Caco-2 (cell line): Measurements from ENCODE around the gene TAL2. TPM values are rescaled to one million over a fixed set of nuclear protein-coding genes. Genes with fewer than 3 reads are reported as not detected.

Source experiments
- BruUV-seq: library from RNA; stranded (reverse); fragments of 400-500 nt; replicated peaks from 2 replicates; lab custom pipeline; 2021; lab: Mats Ljungman, UMichigan
- CTCF ChIA-PET: fragments of 300-600 bp; sonication (Branson Sonifier 250); formaldehyde crosslinking; loops from one replicate; lab custom pipeline; 2022; ENCODE audit warnings: antibody characterized with exemption; lab: Charles Lee
- POLR2A ChIA-PET: fragments of 300-600 bp; sonication (Branson Sonifier 250); formaldehyde crosslinking; loops from one replicate; lab custom pipeline; 2022; ENCODE audit warnings: antibody characterized with exemption; lab: Charles Lee
- DNase-seq, 2 experiments: peaks; one replicate each; pipeline versions ENCODE4 v3.0.0 to v3.0.0-alpha.2; 2020 to 2022
- H3K27me3 ChIP-seq: replicated peaks from 2 replicates; pipeline ENCODE4 v1.6.0; 2011; ENCODE audit warnings: low read length; ENCODE audit not compliant: control insufficient read depth, insufficient read depth
- H3K36me3 ChIP-seq: 2 replicates; pipeline ENCODE4 v1.5.1; 2011; ENCODE audit warnings: low read length; ENCODE audit not compliant: control insufficient read depth, insufficient read depth
- H3K4me1 ChIP-seq: fragments of 250-450 bp; sonication (Bioruptor Pico); 2 replicates; pipeline ENCODE4 v1.5.1; 2020; ENCODE audit warnings: mild to moderate bottlenecking
- H3K4me3 ChIP-seq: 2 replicates; pipeline ENCODE4 v1.5.1; 2011; ENCODE audit warnings: low read depth, mild to moderate bottlenecking, control low read depth, low read length
- H3K9me3 ChIP-seq: fragments of 250-450 bp; sonication (Bioruptor Pico); 2 replicates; pipeline ENCODE4 v1.5.1; 2020; ENCODE audit warnings: mild to moderate bottlenecking, moderate library complexity
- H3K27ac Mint-ChIP-seq: one replicate; pipeline ENCODE4 v1.8.0; 2022; ENCODE audit warnings: mixed read lengths; ENCODE audit not compliant: unreplicated experiment
- H3K27me3 Mint-ChIP-seq: one replicate; pipeline ENCODE4 v1.8.0; 2022; ENCODE audit warnings: mixed read lengths; ENCODE audit not compliant: insufficient read depth, unreplicated experiment
- H3K36me3 Mint-ChIP-seq: one replicate; pipeline ENCODE4 v1.8.0; 2022; ENCODE audit warnings: mild to moderate bottlenecking, mixed read lengths; ENCODE audit not compliant: insufficient read depth, unreplicated experiment
- H3K4me1 Mint-ChIP-seq: one replicate; pipeline ENCODE4 v1.8.0; 2022; ENCODE audit warnings: low read depth, mixed read lengths; ENCODE audit not compliant: unreplicated experiment
- H3K4me3 Mint-ChIP-seq: one replicate; pipeline ENCODE4 v1.8.0; 2022; ENCODE audit warnings: mild to moderate bottlenecking, moderate library complexity, mixed read lengths; ENCODE audit not compliant: unreplicated experiment
- H3K9me3 Mint-ChIP-seq: one replicate; pipeline ENCODE4 v1.8.0; 2022; ENCODE audit warnings: mixed read lengths; ENCODE audit not compliant: unreplicated experiment
- intact Hi-C: fragments of 100-400 bp; cut with micrococcal nuclease; formaldehyde crosslinking; loops from one replicate; pipeline ENCODE4 v1.10.0; 2022; ENCODE audit not compliant: unreplicated experiment
- total RNA-seq: library from RNA; stranded (reverse); gene quantifications from 2 replicates; pipeline ENCODE4 v1.2.3, GENCODE V29; 2022
- TF ChIP-seq, protein P1 (sequence below), 2 experiments: fragments of 200-600 bp in 1 of 2; IDR thresholded peaks; 1 replicate in 1 of 2; 2 replicates in 1 of 2; pipeline versions ENCODE4 v1.5.1 to v1.8.0; 2011 to 2022; ENCODE audit warnings: antibody characterized with exemption in 1 of 2, control low read depth in 1 of 2, inconsistent platforms in 1 of 2, low read depth in 1 of 2, low read length in 1 of 2, mild to moderate bottlenecking in 1 of 2, moderate library complexity in 1 of 2; ENCODE audit not compliant: insufficient read depth in 1 of 2, severe bottlenecking in 1 of 2, unreplicated experiment in 1 of 2

Gene TAL2
- total RNA-seq, 1 experiment from 2014 or later, result 1.00 TPM

DNA sequence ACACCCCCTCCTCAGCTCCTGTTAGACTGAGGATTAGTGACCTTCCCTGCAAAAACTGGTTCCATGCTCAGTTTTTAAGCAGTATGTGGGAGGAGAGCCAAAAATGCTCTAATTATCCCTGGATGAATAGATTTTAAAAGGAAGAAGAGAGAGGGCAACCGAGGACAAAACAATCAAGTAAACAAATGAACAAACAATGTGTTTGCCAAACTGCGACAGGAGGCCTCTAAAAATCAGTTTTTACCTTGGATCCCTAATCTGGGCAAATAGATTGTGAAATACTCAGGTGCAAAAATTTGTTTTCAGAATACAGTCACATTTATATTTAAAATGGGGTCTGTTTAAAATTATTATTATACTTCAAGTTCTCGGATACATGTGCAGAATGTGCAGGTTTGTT is 8.5 kb downstream of the TAL2 start:
- Histone ChIP-seq H3K36me3 (no peaks in the 10 kb centered on the region), H3K9me3 (no peaks in the 10 kb centered on the region), H3K4me3 (no peak overlapping the region), H3K27me3 (no peaks in the 10 kb centered on the region), H3K4me1 (peaks cover 21% of the 10 kb centered on the region; the same call in 1 of the 2 replicates)
- Mint-ChIP-seq H3K27ac (no peak overlapping the region), H3K9me3 (no peaks in the 10 kb centered on the region), H3K36me3 (no peaks in the 10 kb centered on the region), H3K27me3 (no peaks in the 10 kb centered on the region), H3K4me1 (peaks cover 26% of the 10 kb centered on the region), H3K4me3 (no peak overlapping the region)
- ChIA-PET POLR2A (no interaction called here), CTCF (no interaction called here)
- no TSS peak for BruUV-seq
- intact Hi-C loops, result no loop called here
- TF ChIP-seq, protein P1, sequence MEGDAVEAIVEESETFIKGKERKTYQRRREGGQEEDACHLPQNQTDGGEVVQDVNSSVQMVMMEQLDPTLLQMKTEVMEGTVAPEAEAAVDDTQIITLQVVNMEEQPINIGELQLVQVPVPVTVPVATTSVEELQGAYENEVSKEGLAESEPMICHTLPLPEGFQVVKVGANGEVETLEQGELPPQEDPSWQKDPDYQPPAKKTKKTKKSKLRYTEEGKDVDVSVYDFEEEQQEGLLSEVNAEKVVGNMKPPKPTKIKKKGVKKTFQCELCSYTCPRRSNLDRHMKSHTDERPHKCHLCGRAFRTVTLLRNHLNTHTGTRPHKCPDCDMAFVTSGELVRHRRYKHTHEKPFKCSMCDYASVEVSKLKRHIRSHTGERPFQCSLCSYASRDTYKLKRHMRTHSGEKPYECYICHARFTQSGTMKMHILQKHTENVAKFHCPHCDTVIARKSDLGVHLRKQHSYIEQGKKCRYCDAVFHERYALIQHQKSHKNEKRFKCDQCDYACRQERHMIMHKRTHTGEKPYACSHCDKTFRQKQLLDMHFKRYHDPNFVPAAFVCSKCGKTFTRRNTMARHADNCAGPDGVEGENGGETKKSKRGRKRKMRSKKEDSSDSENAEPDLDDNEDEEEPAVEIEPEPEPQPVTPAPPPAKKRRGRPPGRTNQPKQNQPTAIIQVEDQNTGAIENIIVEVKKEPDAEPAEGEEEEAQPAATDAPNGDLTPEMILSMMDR (IDR thresholded peaks at IDR 0.05; ENCODE audit: insufficient read depth in 1 of 2, low read depth in 1 of 2, low read length in 1 of 2, severe bottlenecking in 1 of 2, unreplicated experiment in 1 of 2), result no peak
- DNase-seq, result no peak

DNA sequence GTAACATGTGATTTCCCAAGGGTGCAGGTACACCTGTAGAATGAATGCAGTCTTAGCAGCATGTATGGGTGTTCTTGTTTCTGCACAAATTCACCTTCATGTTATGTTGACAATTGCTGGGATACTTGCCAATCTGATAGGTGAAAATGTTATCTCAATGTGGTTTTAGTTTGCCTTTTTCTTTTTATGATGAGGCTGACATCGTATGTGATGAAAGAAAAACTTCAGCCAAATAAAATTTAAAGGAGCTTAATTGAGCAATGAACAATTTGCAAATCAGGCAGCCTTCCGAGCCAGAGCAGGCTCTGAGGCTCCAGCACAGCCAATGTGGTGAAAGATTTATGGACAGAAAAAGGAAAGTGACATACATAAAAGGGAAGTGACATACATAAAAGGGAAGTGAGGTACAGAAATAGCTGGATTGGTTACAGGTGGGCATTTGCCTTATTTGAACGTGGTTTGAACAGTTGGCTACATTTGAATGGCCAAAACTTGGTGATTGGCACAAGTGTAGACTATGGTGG is 10.5 kb downstream of the TAL2 start:
- Mint-ChIP-seq H3K9me3 (no peaks in the 10 kb centered on the region), H3K27me3 (no peaks in the 10 kb centered on the region), H3K4me1 (peaks cover 12% of the 10 kb centered on the region), H3K36me3 (no peaks in the 10 kb centered on the region), H3K27ac (no peak overlapping the region), H3K4me3 (no peak overlapping the region)
- TF ChIP-seq, protein P1 (IDR thresholded peaks at IDR 0.05; ENCODE audit: insufficient read depth in 1 of 2, low read depth in 1 of 2, low read length in 1 of 2, severe bottlenecking in 1 of 2, unreplicated experiment in 1 of 2), result no peak
- DNase-seq, result no peak
- no peaks in the 10 kb centered on the region for H3K9me3 ChIP-seq
- H3K27me3 ChIP-seq, result no peaks in the 10 kb centered on the region
- ChIA-PET POLR2A (no interaction called here), CTCF (no interaction called here)
- peaks cover 16% of the 10 kb centered on the region; the same call in 1 of the 2 replicates for H3K4me1 ChIP-seq
- BruUV-seq, result no TSS peak
- no peak overlapping the region for H3K4me3 ChIP-seq
- intact Hi-C loops, result no loop called here
- H3K36me3 ChIP-seq, result no peaks in the 10 kb centered on the region

DNA sequence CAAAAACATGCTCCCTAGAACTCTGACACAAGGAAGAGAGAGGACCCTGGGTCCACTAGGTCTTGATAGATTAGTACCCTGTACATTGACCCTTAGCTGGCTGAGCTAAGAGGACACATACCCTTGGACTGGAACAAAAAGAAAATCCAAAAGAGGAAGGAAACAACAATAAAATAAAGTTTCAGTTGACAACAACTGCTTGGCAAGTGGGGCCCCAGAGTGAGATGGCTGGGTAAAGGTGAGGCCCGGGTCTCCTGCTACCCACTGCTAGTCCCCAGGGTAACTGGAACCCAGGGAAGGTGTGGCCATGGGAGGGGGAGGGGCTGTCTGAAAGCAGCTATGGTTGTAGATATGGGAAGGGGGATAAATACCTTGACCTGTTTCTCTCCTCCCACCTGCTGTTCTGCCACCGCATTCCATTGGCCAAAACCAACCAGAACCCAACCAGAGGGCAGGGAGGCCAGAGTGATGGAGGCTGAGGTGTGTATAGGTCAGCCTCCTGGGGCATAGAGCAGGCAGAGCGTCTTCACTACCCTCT is 11.7 kb downstream of the TAL2 start:
- TF ChIP-seq, protein P1 (IDR thresholded peaks at IDR 0.05; ENCODE audit: insufficient read depth in 1 of 2, low read depth in 1 of 2, low read length in 1 of 2, severe bottlenecking in 1 of 2, unreplicated experiment in 1 of 2), result no peak
- Histone ChIP-seq H3K27me3 (no peaks in the 10 kb centered on the region), H3K4me1 (peaks cover 17% of the 10 kb centered on the region), H3K9me3 (no peaks in the 10 kb centered on the region), H3K4me3 (no peak overlapping the region), H3K36me3 (no peaks in the 10 kb centered on the region)
- Mint-ChIP-seq H3K4me3 (no peak overlapping the region), H3K9me3 (no peaks in the 10 kb centered on the region), H3K4me1 (peaks cover 8% of the 10 kb centered on the region), H3K27me3 (no peaks in the 10 kb centered on the region), H3K36me3 (no peaks in the 10 kb centered on the region), H3K27ac (no peak overlapping the region)
- CTCF ChIA-PET, result no interaction called here
- DNase-seq, result no peak
- intact Hi-C loops, result no loop called here
- no TSS peak for BruUV-seq
- POLR2A ChIA-PET, result no interaction called here
